HEK293T (cell line): ENCODE data around the gene CIDEC.

Experiments used
- ARNT ChIP-seq: fragments of 450-650 bp; IDR thresholded peaks from 2 replicates; pipeline ENCODE4 v1.6.1; 2017; ENCODE audit warnings: mild to moderate bottlenecking
- BHLHE40 ChIP-seq: fragments of 450-650 bp; IDR thresholded peaks from 2 replicates; pipeline ENCODE4 v1.6.1; 2016; ENCODE audit warnings: mild to moderate bottlenecking, moderate library complexity, borderline replicate concordance
- ELF4 ChIP-seq: fragments of 450-650 bp; IDR thresholded peaks from 2 replicates; pipeline ENCODE4 v1.6.1; 2017; ENCODE audit warnings: antibody characterized with exemption
- FOXA1 ChIP-seq: fragments of 450-650 bp; IDR thresholded peaks from 2 replicates; pipeline ENCODE4 v1.6.1; 2016; ENCODE audit warnings: mild to moderate bottlenecking
- FOXM1 ChIP-seq: fragments of 450-650 bp; IDR thresholded peaks from 2 replicates; pipeline ENCODE4 v1.6.1; 2017; ENCODE audit warnings: mild to moderate bottlenecking, borderline replicate concordance
- HDGF ChIP-seq: fragments of 450-650 bp; IDR thresholded peaks from 2 replicates; pipeline ENCODE4 v1.6.1; 2017; ENCODE audit warnings: antibody characterized with exemption, borderline replicate concordance
- NFRKB ChIP-seq: fragments of 450-650 bp; IDR thresholded peaks from 2 replicates; pipeline ENCODE4 v1.6.1; 2016; ENCODE audit warnings: mild to moderate bottlenecking, moderate library complexity
- SP1 ChIP-seq: fragments of 450-650 bp; IDR thresholded peaks from 2 replicates; pipeline ENCODE4 v1.6.1; 2017
- SUZ12 ChIP-seq: fragments of 450-650 bp; IDR thresholded peaks from 2 replicates; pipeline ENCODE4 v1.6.1; 2016; ENCODE audit warnings: mild to moderate bottlenecking
- TARDBP ChIP-seq: fragments of 450-650 bp; IDR thresholded peaks from 2 replicates; pipeline ENCODE4 v1.6.1; 2016
- ZNF384 ChIP-seq: fragments of 450-650 bp; IDR thresholded peaks from 2 replicates; pipeline ENCODE4 v1.6.1; 2016

GRCh38 chr3:9867106-9867505 lies 12.9 kb downstream of the CIDEC start:
- TF ChIP-seq SUZ12: no peak
- TF ChIP-seq ZNF384: no peak
- no peak for TF ChIP-seq NFRKB
- TF ChIP-seq FOXM1: no peak
- TF ChIP-seq FOXA1: no peak
- TF ChIP-seq ELF4: no peak
- no peak for TF ChIP-seq SP1
- no peak for TF ChIP-seq BHLHE40
- no peak for TF ChIP-seq TARDBP
- TF ChIP-seq ARNT: no peak
- no peak for TF ChIP-seq HDGF
